Measurements from ENCODE around the gene PDXP. TPM values are rescaled to one million over a fixed set of nuclear protein-coding genes. Genes with fewer than 3 reads are reported as not detected.

PDXP gene
- total RNA-seq, 1 experiment from 2014 or later = 47.1 TPM

DNA sequence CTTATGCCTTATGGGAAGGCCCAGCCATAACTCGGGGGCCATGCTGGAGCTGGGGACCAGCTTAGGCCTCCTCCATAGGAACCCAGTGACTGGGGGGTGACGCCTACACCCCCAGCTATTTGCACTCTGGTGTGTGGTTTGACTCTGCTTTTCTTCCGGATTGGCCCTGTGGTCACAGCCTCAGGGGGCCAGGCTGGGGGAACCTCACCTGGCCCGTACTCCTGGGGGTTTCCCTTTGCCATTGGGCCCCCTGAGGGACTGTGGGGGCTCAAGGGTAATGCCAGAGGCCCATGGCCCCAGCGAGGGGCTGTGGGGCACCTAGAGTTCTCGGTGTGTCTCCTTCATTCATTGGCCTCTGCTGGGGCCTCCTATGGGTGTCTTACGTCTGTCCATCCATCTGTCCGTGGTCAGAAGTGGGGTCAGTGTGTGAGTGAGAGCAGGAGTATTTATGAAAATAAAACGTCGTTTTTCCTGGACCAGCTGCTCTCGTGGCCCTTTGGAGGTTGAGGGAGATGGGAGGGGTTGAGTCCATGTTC lies 25.4 kb upstream of the PDXP start:
- H3K27me3 ChIP-seq (replicated peaks) = no peaks in the 10 kb centered on the region
- no peak overlapping the region for H3K4me3 ChIP-seq
- H3K4me1 ChIP-seq (replicated peaks) = peaks cover 28% of the 10 kb centered on the region
- H3K9me3 ChIP-seq (replicated peaks) = no peaks in the 10 kb centered on the region
- no peak for DNase-seq (ENCODE audit: low read depth in 1 of 2, low spot score in 2 of 2)
- H3K36me3 ChIP-seq = peaks cover 17% of the 10 kb centered on the region
- H3K27ac ChIP-seq = peak overlapping the region; percentile 62

DNA sequence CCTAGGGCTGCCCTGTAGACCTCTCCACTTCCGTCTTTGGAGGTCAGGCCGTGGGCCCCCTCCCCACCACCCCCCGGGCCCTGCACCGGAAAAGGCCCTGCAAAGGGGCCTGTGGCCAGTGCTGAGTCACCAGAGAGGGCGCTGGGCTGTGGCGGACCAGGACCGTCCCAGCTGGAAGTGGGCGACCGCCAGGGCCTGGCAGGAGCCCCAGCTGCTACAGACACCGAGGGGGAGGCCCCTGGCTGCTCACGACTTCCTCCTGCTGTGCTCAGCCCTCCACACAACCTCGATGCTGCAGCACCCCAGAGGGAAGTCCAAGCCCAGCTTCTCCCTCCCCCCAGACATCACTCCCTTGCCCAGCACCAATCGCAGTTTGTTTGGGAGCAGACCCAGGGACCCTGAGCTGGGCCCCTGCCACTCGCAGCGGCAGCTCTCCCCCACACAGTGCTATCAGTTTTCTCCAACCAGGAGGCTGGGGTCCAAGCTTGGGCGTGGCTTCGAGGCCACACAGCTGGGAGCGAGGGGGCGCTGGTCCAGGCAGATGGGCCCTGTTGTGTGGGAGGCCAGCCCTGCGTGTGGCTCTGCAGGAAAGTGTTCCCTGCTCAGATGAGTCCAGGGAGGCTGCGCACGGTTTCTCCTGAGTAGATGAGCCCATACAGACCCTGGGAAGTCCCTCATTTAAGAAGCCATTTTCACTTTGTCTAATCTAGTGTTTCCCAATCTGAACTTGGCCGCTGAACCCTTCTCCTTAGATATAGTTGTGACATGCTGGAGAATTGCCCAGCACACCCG lies 24.7 kb upstream of the PDXP start:
- Histone ChIP-seq H3K27me3 (replicated peaks) (no peaks in the 10 kb centered on the region), H3K27ac (peak overlapping the region; percentile 62), H3K9me3 (replicated peaks) (no peaks in the 10 kb centered on the region), H3K4me1 (replicated peaks) (peaks cover 28% of the 10 kb centered on the region), H3K4me3 (no peak overlapping the region), H3K36me3 (peaks cover 17% of the 10 kb centered on the region)
- DNase-seq (ENCODE audit: low read depth in 1 of 2, low spot score in 2 of 2) = peak; percentile 75 to 86

DNA sequence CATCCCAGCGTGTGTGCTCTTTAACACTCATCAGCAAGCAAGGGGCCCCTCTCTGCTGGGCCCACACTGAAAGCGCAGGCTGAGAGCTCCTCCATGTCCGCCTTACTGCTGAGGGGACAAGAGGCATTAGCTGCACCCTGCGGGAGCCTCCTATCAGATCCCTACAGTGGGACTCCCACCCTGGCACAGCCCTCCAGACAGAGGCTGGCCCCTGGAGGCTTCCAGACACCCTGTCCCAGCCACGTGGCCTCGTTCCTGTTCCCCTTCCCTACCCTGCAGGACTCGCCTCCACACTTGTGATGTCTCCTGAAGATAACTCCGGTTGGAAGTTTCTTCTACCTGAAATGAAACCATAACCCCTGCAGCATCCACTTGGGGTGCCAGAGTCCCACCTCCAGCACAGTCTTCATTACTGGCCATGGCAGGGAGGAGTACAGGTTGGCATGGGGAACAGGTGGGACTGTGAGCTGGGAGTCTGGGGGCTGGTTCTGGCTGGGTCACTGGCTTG lies 24.1 kb upstream of the PDXP start:
- H3K27me3 ChIP-seq (replicated peaks) = no peaks in the 10 kb centered on the region
- no peak overlapping the region for H3K4me3 ChIP-seq
- 0 out of 2 replicates have a peak overlapping the region, but pooled peaks have one; percentile 62 for H3K27ac ChIP-seq
- no peak for DNase-seq (ENCODE audit: low read depth in 1 of 2, low spot score in 2 of 2)
- no peaks in the 10 kb centered on the region for H3K9me3 ChIP-seq (replicated peaks)
- peaks cover 15% of the 10 kb centered on the region for H3K36me3 ChIP-seq
- H3K4me1 ChIP-seq (replicated peaks) = peaks cover 34% of the 10 kb centered on the region

DNA sequence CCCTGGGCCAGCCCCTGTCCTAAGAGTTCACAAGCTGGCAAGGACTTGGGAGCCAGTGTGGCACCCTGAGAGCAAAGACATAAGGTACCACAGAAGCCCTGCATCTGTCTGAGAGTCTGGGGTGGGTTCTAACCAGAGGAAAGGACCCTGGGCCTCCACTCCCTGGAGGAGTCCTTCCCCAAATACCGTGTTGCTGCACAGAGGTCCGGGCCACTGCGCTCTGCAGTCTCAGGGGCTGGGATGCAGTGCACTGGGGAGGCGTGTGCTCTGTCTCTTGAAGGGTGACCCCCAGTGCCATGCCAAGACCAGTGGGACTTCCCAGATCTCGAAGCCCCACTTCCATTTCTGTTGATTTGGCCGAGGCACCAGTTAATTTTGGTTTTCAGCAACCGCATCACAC lies 23.4 kb upstream of the PDXP start:
- Histone ChIP-seq H3K4me1 (replicated peaks) (peaks cover 39% of the 10 kb centered on the region), H3K9me3 (replicated peaks) (no peaks in the 10 kb centered on the region), H3K27me3 (replicated peaks) (no peaks in the 10 kb centered on the region), H3K36me3 (peaks cover 12% of the 10 kb centered on the region), H3K4me3 (no peak overlapping the region), H3K27ac (no peak overlapping the region)
- no peak for DNase-seq (ENCODE audit: low read depth in 1 of 2, low spot score in 2 of 2)

DNA sequence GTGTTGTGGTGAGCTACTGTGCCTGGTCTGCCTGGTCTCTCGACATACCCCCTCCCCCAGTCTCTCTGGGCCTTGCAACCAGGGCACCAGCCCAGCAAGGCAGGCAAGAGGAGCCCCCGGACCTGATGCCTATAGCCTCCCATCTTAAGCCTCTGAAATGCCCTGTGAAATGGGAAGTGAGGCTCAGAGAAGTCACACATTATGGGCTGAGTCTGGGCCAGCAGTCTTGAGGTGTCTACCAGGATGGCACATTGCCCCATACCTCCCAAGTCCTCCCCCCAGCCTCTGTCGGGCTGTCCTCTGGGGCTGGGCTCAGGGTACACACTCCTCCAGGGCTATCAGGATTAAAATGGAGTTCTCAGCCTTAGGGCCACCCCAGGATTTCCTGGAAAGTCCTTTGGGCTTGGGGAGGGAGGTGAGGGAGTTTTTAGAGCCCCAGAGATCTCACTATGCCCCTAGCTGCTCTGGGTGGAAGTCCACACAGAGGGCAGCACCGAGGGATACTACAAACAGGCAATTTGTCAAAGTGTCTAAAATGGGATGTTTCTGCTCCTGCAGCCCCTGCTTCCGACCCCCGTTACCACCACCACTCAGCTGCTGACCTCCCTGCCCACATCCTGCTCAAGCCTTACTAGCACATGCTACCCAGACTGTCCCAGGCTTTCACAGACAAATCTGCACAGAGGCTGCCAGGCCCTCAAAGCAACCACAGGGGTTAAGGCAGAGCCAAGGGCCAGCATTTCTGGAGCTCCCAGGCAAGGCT lies 22.2 kb upstream of the PDXP start:
- H3K27me3 ChIP-seq (replicated peaks) = no peaks in the 10 kb centered on the region
- no peak overlapping the region for H3K4me3 ChIP-seq
- no peaks in the 10 kb centered on the region for H3K9me3 ChIP-seq (replicated peaks)
- H3K27ac ChIP-seq = no peak overlapping the region
- peaks cover 12% of the 10 kb centered on the region for H3K36me3 ChIP-seq
- peaks cover 45% of the 10 kb centered on the region for H3K4me1 ChIP-seq (replicated peaks)
- DNase-seq (ENCODE audit: low read depth in 1 of 2, low spot score in 2 of 2) = no peak

DNA sequence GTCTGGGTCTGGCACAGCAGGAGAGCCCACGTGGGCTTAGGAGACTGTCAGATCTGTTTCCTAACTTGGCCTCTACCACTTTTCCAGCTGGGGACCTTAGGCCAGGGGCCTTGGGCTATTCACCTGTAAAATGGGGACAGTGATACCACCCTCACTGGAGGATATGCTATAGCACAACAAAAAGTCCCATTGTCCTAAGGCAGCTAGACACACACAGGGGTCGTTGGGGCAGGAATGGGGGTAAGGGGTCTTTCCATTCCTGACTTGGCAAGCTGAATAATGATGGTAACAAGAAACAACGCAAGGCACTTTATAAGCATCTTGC lies 21.6 kb upstream of the PDXP start:
- peaks cover 45% of the 10 kb centered on the region for H3K4me1 ChIP-seq (replicated peaks)
- H3K27me3 ChIP-seq (replicated peaks) = no peaks in the 10 kb centered on the region
- no peak overlapping the region for H3K4me3 ChIP-seq
- no peak for DNase-seq (ENCODE audit: low read depth in 1 of 2, low spot score in 2 of 2)
- H3K9me3 ChIP-seq (replicated peaks) = no peaks in the 10 kb centered on the region
- no peak overlapping the region for H3K27ac ChIP-seq
- H3K36me3 ChIP-seq = peaks cover 13% of the 10 kb centered on the region

DNA sequence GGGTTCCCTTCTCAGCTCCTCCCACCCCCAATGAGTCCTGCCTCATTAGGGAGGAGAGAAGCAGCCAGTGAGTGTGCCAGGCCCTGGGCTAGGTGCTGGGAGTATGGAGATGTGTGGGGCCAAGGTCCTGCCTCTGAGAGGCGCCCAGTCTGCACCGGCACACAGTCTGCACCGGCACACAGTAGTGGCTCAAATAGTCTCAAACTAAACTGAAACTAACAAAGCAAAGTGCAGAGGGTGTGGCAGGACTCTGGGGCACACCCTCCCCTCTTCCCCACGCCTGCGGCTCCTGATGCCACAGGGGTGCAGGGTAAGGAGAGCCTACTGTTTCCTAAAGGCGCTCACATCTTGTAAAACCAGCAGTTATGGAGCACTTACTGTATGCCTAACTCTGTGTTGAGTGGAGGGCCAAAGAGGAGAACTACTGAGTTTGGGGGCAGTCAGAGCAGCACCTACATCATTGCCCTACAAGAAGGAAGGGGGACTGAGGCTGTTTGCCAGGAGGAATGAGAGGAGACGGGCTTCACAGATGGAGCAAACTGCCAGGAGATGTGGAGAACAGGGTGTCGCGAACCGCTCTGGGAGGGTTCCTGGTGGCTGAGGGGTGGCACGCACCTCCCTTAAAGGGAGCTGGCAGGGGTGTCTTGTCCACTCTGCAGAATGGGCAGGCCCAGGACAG lies 20.0 kb upstream of the PDXP start:
- Histone ChIP-seq H3K27me3 (replicated peaks) (no peaks in the 10 kb centered on the region), H3K9me3 (replicated peaks) (no peaks in the 10 kb centered on the region), H3K27ac (no peak overlapping the region), H3K36me3 (peaks cover 12% of the 10 kb centered on the region), H3K4me1 (replicated peaks) (peaks cover 37% of the 10 kb centered on the region), H3K4me3 (peak overlapping the region; percentile 52; the same call in 1 of the 2 replicates)
- DNase-seq (ENCODE audit: low read depth in 1 of 2, low spot score in 2 of 2) = no peak

DNA sequence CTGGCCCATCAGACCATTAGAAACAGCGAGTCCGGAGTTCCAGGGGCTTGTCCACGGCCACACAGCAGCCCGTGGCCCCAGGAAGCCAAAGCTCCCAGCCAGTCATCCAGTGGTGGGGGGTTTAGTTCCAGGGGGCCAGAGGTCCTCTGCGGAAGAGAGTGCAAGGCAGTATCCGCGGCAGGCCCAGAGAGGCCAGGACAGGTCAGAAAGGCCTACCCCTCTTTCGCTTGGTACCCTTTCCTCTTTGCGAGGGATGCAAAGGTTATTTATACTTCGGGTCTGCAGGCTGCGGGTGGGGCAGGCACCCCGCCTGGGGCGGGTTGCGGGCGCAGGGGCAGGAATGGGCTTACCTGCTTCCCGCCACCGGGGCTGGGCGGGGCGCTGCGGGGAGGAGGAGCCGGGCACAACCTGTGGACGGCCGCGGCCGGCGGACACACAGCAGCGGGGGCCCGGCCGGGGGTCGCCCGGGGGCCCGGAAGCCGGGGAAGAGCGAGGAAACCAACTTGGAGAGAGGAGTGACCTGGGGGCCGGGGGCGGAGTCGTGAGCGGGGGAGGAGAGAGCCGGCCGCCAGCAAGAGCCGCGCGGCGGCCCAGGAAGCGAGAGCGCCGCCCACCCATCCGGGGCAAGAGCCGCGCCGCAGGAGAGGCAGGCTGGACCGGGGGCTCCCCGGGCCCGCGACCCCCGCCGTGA lies 19.3 kb upstream of the PDXP start, which contains the start of gene SH3BP1:
Gene SH3BP1 (plus strand): TSS at position 600 of the 691 bp plus-strand sequence. CDS start 119 bp downstream, outside the sequence.
- Histone ChIP-seq H3K27me3 (replicated peaks) (no peaks in the 10 kb centered on the region), H3K4me1 (replicated peaks) (peaks cover 31% of the 10 kb centered on the region), H3K27ac (no peak within 1 kb of the TSS), H3K4me3 (peak within 1 kb of the TSS; percentile 52), H3K9me3 (replicated peaks) (no peaks in the 10 kb centered on the region), H3K36me3 (peaks cover 17% of the 10 kb centered on the region)
- peak in 1 of 2 experiments; percentile 69 for DNase-seq (ENCODE audit: low read depth in 1 of 2, low spot score in 2 of 2)

DNA sequence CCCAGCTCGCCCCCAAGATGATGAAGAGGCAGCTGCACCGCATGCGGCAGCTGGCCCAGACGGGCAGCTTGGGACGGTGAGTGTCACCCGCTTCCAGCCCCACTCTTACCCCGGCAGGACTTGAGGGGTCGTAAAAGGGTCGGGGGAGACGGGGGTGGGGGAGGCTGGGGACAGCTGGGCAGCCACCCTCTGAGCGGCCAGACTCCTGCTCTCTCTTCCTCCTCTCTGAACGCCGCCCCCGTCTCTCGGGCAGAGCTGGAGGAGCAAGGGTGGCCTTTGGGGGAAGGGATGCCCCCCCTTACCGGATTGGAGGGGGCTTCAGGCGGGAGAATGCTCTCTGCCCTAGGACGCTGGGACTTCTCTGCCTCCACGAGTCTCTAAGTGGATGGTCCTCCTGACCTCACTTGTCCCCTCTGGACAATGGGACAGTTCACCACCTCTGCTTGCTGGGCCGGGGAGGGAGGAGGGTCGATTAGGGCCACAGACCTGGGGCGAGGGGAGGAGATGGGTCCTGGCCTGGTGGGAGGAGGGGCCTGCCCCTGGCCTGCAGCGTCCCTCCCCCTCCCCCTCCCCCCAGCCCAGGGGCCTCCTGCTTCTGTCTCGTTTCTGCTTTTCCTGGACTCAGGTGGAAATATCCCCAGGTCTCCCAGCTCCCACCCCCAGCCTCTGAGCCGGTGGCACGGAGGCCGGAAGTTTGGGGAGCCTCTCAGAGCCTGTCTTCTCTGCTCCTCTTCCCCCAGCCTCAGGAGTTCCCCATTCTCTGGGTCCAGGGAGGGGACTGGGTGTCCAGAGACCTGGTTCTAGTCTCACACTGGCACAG lies 18.5 kb upstream of the PDXP start:
- no peak overlapping the region for H3K27ac ChIP-seq
- H3K4me1 ChIP-seq (replicated peaks) = peaks cover 23% of the 10 kb centered on the region
- no peaks in the 10 kb centered on the region for H3K9me3 ChIP-seq (replicated peaks)
- no peak for DNase-seq (ENCODE audit: low read depth in 1 of 2, low spot score in 2 of 2)
- peaks cover 21% of the 10 kb centered on the region for H3K36me3 ChIP-seq
- H3K27me3 ChIP-seq (replicated peaks) = no peaks in the 10 kb centered on the region
- H3K4me3 ChIP-seq = peak overlapping the region; percentile 52

DNA sequence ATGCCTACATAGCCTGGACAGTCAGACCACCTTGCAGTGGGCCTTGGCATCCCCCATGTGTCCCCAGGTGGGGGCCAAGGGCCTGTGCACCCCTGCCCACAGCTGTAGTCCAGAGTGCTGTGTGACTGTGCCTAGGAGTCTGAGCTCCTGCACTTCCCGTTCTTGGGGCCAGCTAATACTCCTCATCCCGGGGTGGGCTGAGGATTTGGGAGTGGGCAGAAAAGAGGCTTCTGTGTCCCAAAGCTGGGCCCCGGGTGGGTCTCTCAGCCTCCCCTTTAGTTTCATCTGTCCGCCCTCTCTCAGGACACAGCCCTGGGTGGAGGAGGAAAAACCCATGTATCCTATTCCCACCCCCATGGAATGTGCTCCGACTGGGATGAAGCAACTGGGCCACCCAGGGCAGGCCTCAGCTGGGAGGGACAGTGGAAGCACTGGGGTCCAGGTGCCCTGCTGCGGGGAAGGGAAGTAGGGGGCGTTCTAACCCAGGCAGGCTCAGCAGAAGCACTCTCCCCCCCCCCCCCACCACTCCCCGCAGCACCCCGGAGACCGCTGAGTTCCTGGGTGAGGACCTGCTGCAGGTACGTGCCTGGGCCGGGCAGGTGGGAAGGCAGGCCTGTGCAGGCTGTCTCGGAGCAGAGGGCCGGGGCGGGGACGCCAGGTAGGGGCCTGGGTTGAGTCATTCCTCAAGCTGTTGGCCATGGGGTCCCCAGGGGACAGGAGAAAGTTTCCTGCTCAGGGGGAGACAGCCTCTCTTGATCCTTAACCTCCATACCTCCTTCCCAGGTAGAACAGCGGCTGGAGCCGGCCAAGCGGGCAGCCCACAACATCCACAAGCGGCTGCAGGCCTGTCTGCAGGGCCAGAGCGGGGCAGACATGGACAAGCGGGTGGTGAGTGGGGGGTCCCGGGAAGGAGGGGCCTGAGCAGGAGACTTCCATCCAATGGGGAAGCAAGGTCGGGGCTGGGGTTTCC lies 17.6 kb upstream of the PDXP start:
- Histone ChIP-seq H3K36me3 (peaks cover 21% of the 10 kb centered on the region), H3K9me3 (replicated peaks) (no peaks in the 10 kb centered on the region), H3K4me3 (no peak overlapping the region; the same call in 1 of the 2 replicates), H3K27me3 (replicated peaks) (no peaks in the 10 kb centered on the region), H3K4me1 (replicated peaks) (peaks cover 23% of the 10 kb centered on the region), H3K27ac (no peak overlapping the region)
- DNase-seq (ENCODE audit: low read depth in 1 of 2, low spot score in 2 of 2) = no peak

DNA sequence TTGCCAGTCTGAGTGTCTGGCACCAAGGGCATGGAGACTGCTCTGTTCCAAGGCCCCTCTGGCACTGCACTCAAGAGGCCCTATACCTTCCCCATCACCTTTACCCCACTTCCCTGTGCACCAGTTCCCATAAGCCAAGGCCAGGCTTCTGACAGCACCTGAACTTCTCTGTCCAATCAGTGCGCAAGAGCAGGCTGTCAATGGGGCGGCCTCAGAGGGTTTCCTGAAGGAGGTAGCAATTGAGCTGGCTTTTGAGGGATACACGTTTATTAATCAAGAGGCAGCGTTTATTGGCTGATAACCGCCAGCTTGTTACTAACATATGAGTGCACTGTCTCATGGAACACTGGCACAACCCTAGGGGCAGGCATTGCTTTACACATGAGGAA lies 17.0 kb upstream of the PDXP start:
- no peak overlapping the region for H3K27ac ChIP-seq
- no peaks in the 10 kb centered on the region for H3K9me3 ChIP-seq (replicated peaks)
- no peak for DNase-seq (ENCODE audit: low read depth in 1 of 2, low spot score in 2 of 2)
- H3K4me3 ChIP-seq = no peak overlapping the region
- H3K27me3 ChIP-seq (replicated peaks) = no peaks in the 10 kb centered on the region
- H3K4me1 ChIP-seq (replicated peaks) = peaks cover 21% of the 10 kb centered on the region
- peaks cover 24% of the 10 kb centered on the region for H3K36me3 ChIP-seq

Measured in SJSA1 (cell line).